B cell (primary cell): Measurements from ENCODE around the gene CH25H. TPM values are rescaled to one million over a fixed set of nuclear protein-coding genes. Genes with fewer than 3 reads are reported as not detected.

Experiments
- ATAC-seq: fragments of 200-7000 bp; cut with Tn5 transposase; one replicate; pipeline ENCODE4 v1.10.0; 2021; ENCODE audit warnings: low read depth, mild to moderate bottlenecking, moderate number of reproducible peaks, moderate library complexity
- CTCF ChIA-PET: fragments of 350-600 bp; sonication (Branson Sonifier 250); formaldehyde crosslinking; loops from one replicate; lab custom pipeline; 2021; ENCODE audit warnings: antibody characterized with exemption, inconsistent platforms; lab: Charles Lee
- POLR2A ChIA-PET: fragments of 350-600 bp; sonication (Branson Sonifier 250); formaldehyde crosslinking; loops from one replicate; lab custom pipeline; 2021; ENCODE audit warnings: antibody characterized with exemption; lab: Charles Lee
- DNase-seq: peaks from one replicate; pipeline ENCODE4 v3.0.0; 2013
- H2AFZ ChIP-seq: 2 replicates; pipeline ENCODE4 v1.6.1; 2012; ENCODE audit warnings: mild to moderate bottlenecking, low read depth, low read length; ENCODE audit not compliant: insufficient read depth, poor library complexity, severe bottlenecking
- H3K27ac ChIP-seq, 2 donors: 1 replicate in 1 of 2; 2 replicates in 1 of 2; pipeline ENCODE4 v1.5.1; 2012 to 2013; ENCODE audit warnings: low read length in 2 of 2, mild to moderate bottlenecking in 2 of 2, moderate library complexity in 1 of 2
- H3K27me3 ChIP-seq, 4 experiments: fragments of 200-600 bp in 1 of 4; sonication (generic) in 1 of 4; replicated peaks in 1 of 4; 1 replicate in 2 of 4; 2 replicates in 2 of 4; pipeline versions ENCODE4 v1.6.1 to v1.7.0; 2013 to 2016; ENCODE audit warnings: low read length in 3 of 4, mild to moderate bottlenecking in 2 of 4, mixed read lengths in 1 of 4, moderate library complexity in 1 of 4; ENCODE audit not compliant: insufficient read depth in 4 of 4, control insufficient read depth in 3 of 4; ENCODE audit errors: control extremely low read depth in 1 of 4
- H3K36me3 ChIP-seq, 2 experiments: replicated peaks in 1 of 2; 1 replicate in 1 of 2; 2 replicates in 1 of 2; pipeline versions ENCODE4 v1.6.1 to v1.7.1; 2013; ENCODE audit warnings: low read length in 1 of 2; ENCODE audit not compliant: insufficient read depth in 2 of 2, control insufficient read depth in 1 of 2; ENCODE audit errors: control extremely low read depth in 1 of 2, extremely low read depth in 1 of 2
- H3K4me1 ChIP-seq, 2 donors: fragments of 200-600 bp in 1 of 2; sonication (generic) in 1 of 2; 1 replicate in 1 of 2; 2 replicates in 1 of 2; pipeline versions ENCODE4 v1.5.1 to v1.6.1; 2013 to 2017; ENCODE audit warnings: low read length in 2 of 2; ENCODE audit not compliant: control insufficient read depth in 2 of 2, insufficient read depth in 2 of 2
- H3K4me2 ChIP-seq: replicated peaks from 2 replicates; pipeline ENCODE3; 2012; ENCODE audit warnings: mild to moderate bottlenecking, low read depth, low read length; ENCODE audit not compliant: poor library complexity, severe bottlenecking
- H3K4me3 ChIP-seq, 5 experiments: fragments of 200-600 bp in 1 of 5; sonication (generic) in 1 of 5; 1 replicate in 3 of 5; 2 replicates in 2 of 5; pipeline versions ENCODE4 v1.5.1 to v1.7.0; 2011 to 2016; ENCODE audit warnings: low read length in 4 of 5, mild to moderate bottlenecking in 4 of 5, low read depth in 2 of 5, control low read depth in 1 of 5, moderate library complexity in 1 of 5; ENCODE audit not compliant: insufficient read depth in 1 of 5; ENCODE audit errors: control extremely low read depth in 1 of 5, extremely low read depth in 1 of 5
- H3K79me2 ChIP-seq: fragments of 200-600 bp; sonication (generic); one replicate; pipeline ENCODE4 v1.6.0; 2016; ENCODE audit warnings: low read length; ENCODE audit not compliant: control insufficient read depth, insufficient read depth
- H3K9ac ChIP-seq: fragments of 200-600 bp; sonication (generic); 2 replicates; pipeline ENCODE4 v1.6.1; 2017; ENCODE audit warnings: mild to moderate bottlenecking, low read length, moderate library complexity
- H3K9me3 ChIP-seq, 3 donors: one replicate each; pipeline versions ENCODE4 v1.6.1 to v1.7.1; 2013; ENCODE audit warnings: low read length in 2 of 3; ENCODE audit not compliant: control insufficient read depth in 2 of 3, insufficient read depth in 1 of 3; ENCODE audit errors: control extremely low read depth in 1 of 3
- H4K20me1 ChIP-seq: 2 replicates; pipeline ENCODE4 v1.6.0; 2012; ENCODE audit warnings: mild to moderate bottlenecking, low read length; ENCODE audit not compliant: insufficient read depth, control insufficient read depth, poor library complexity, severe bottlenecking
- H3K27ac Mint-ChIP-seq: one replicate; pipeline ENCODE4 v1.8.0; 2021; ENCODE audit warnings: mixed read lengths
- H3K27me3 Mint-ChIP-seq: one replicate; pipeline ENCODE4 v1.8.0; 2021; ENCODE audit warnings: mixed read lengths
- H3K4me1 Mint-ChIP-seq: one replicate; pipeline ENCODE4 v1.8.0; 2021; ENCODE audit warnings: mixed read lengths
- H3K4me3 Mint-ChIP-seq: one replicate; pipeline ENCODE4 v1.8.0; 2021; ENCODE audit warnings: mixed read lengths
- H3K9me3 Mint-ChIP-seq: one replicate; pipeline ENCODE4 v1.8.0; 2022; ENCODE audit warnings: mixed read lengths; ENCODE audit not compliant: insufficient read depth
- CTCF ChIP-seq: fragments of 200-600 bp; IDR thresholded peaks from one replicate; pipeline ENCODE4 v1.8.0; 2022; ENCODE audit warnings: antibody characterized with exemption, mild to moderate bottlenecking
- EZH2 ChIP-seq: IDR thresholded peaks from 2 replicates; pipeline ENCODE4 v1.6.1; 2012; ENCODE audit warnings: borderline replicate concordance, low read depth, mild to moderate bottlenecking, moderate library complexity, low read length; ENCODE audit not compliant: insufficient read depth, poor library complexity, severe bottlenecking
- WGBS: methylation state at CpG from one replicate; pipeline ENCODE4 v1.1.5; 2013; ENCODE audit warnings: missing lambda C conversion rate; ENCODE audit not compliant: insufficient coverage; 5-methylcytosine and 5-hydroxymethylcytosine counted together
- intact Hi-C: fragments of 100-400 bp; cut with micrococcal nuclease; formaldehyde crosslinking; loops from one replicate; pipeline ENCODE4 v1.10.0; 2022
- polyA plus RNA-seq: library from polyadenylated mRNA; depleted of rRNA; stranded (reverse); fragments of >200 nt; gene quantifications from 2 replicates; pipeline ENCODE4 v1.2.3, GENCODE V29; 2012
- total RNA-seq, 2 donors: library from RNA; stranded (reverse); fragments of 120-200 nt in 1 of 2; gene quantifications; 1 replicate in 1 of 2; 2 replicates in 1 of 2; pipeline versions ENCODE4 v1.2.3 to v1.2.4, GENCODE V29; 2013 to 2022

CH25H gene
- total and polyA plus RNA-seq, 2 donors (not counting 1 experiment from before 2014, with no cell fraction given) = not detected

- ATAC-seq = no peak
- Histone ChIP-seq H2AFZ (no peak overlapping the region), H3K9me3 (no peaks in the 10 kb centered on the region), H3K4me3 (no peak overlapping the region), H3K79me2 (peaks cover 18% of the 10 kb centered on the region), H4K20me1 (no peaks in the 10 kb centered on the region), H3K4me2 (no peak overlapping the region), H3K27ac (no peak overlapping the region), H3K27me3 (no peaks in the 10 kb centered on the region), H3K9ac (no peak overlapping the region), H3K4me1 (no peaks in the 10 kb centered on the region), H3K36me3 (peaks cover 0 to 45% of the 10 kb centered on the region in 2 experiments)
- 30% methylated on average over 1 of the region's 2 CpGs for WGBS
- Mint-ChIP-seq H3K4me3 (no peak overlapping the region), H3K27me3 (no peaks in the 10 kb centered on the region), H3K4me1 (no peaks in the 10 kb centered on the region), H3K27ac (no peak overlapping the region), H3K9me3 (no peaks in the 10 kb centered on the region)
- no peak for DNase-seq
- intact Hi-C loops = no loop called here
- CTCF ChIA-PET = interaction anchor here (0.9 to 4.0 kb wide), 5 partner anchors 11 to 18 kb away, joined by 3 to 22 read pairs (median 3); no protein-coding TSS in a partner anchor
- TF ChIP-seq CTCF = no peak
- POLR2A ChIA-PET = no interaction called here
Measured at GRCh38 chr10:89233033-89233432, 25.9 kb upstream of the CH25H start.

GRCh38 chr10:89228962-89229361 is 21.8 kb upstream of the CH25H start:
- Mint-ChIP-seq H3K27ac (no peak overlapping the region), H3K27me3 (no peaks in the 10 kb centered on the region), H3K9me3 (no peaks in the 10 kb centered on the region), H3K4me1 (peaks cover 7% of the 10 kb centered on the region), H3K4me3 (no peak overlapping the region)
- Histone ChIP-seq H3K27me3 (no peaks in the 10 kb centered on the region), H3K9me3 (no peaks in the 10 kb centered on the region), H2AFZ (no peak overlapping the region), H3K27ac (no peak overlapping the region), H3K36me3 (peaks cover 0 to 47% of the 10 kb centered on the region in 2 experiments), H3K4me3 (no peak overlapping the region), H3K9ac (no peak overlapping the region), H3K4me2 (no peak overlapping the region), H3K79me2 (no peaks in the 10 kb centered on the region), H3K4me1 (no peaks in the 10 kb centered on the region), H4K20me1 (no peaks in the 10 kb centered on the region)
- ChIA-PET CTCF (interaction anchor here (1.0 to 3.7 kb wide), 2 partner anchors 11 to 13 kb away, joined by 3 to 16 read pairs; no protein-coding TSS in a partner anchor), POLR2A (no interaction called here)
- ATAC-seq = no peak
- TF ChIP-seq CTCF = no peak
- TF ChIP-seq EZH2 = no peak
- no peak for DNase-seq
- intact Hi-C loops = no loop called here
